Body of pancreas (tissue), 4 donors: ENCODE results near the gene TBL1X.

Experiments used
- POLR2A ChIP-seq, 3 donors: fragments of 450-650 bp; IDR thresholded peaks; one replicate each; pipeline ENCODE4 v1.6.1; 2016; ENCODE audit warnings: antibody characterized with exemption in 3 of 3, mild to moderate bottlenecking in 2 of 3
- TF ChIP-seq, protein P1 (sequence below), 7 experiments: fragments of 450-650 bp in 4 of 7; fragments of 200-600 bp in 3 of 7; sonication (generic) in 3 of 7; IDR thresholded peaks; one replicate each; pipeline ENCODE4 v1.5.1; 2016 to 2019; ENCODE audit warnings: antibody characterized with exemption in 7 of 7

DNA sequence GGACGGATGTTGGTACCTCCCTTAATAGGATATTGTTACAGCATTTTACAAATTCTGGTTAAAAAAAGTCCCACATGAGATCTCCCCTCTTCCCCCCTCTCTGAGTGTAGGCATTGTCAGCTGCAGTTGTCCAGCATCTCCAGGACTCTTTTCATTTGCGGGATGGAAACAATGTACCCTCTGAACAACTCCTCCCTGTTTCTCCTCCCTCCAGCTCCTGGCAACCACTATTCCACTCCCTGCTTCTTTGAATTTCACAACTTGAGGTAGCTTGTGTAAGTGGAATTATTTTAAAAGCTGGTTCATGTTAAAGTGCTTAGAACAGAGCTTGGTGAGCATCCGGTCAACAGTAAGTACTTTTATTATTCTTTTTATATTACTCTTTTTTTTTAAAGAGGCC is 69.8 kb downstream of the TBL1X start:
- TF ChIP-seq, protein P1, sequence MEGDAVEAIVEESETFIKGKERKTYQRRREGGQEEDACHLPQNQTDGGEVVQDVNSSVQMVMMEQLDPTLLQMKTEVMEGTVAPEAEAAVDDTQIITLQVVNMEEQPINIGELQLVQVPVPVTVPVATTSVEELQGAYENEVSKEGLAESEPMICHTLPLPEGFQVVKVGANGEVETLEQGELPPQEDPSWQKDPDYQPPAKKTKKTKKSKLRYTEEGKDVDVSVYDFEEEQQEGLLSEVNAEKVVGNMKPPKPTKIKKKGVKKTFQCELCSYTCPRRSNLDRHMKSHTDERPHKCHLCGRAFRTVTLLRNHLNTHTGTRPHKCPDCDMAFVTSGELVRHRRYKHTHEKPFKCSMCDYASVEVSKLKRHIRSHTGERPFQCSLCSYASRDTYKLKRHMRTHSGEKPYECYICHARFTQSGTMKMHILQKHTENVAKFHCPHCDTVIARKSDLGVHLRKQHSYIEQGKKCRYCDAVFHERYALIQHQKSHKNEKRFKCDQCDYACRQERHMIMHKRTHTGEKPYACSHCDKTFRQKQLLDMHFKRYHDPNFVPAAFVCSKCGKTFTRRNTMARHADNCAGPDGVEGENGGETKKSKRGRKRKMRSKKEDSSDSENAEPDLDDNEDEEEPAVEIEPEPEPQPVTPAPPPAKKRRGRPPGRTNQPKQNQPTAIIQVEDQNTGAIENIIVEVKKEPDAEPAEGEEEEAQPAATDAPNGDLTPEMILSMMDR (IDR thresholded peaks at IDR 0.05), result no peak
- no peak for TF ChIP-seq POLR2A (IDR thresholded peaks at IDR 0.05)
